GM18951 (cell line): ENCODE data around the gene PPP3CA.

Experiments
- POLR2A ChIP-seq: IDR thresholded peaks from 4 replicates; pipeline ENCODE4 v1.6.1; 2011; ENCODE audit warnings: mild to moderate bottlenecking; ENCODE audit not compliant: insufficient read length, insufficient read depth; ENCODE audit errors: extremely low read depth
- in situ Hi-C: fragments of 300-500 bp; cut with MboI; formaldehyde crosslinking; loops from one replicate; pipeline ENCODE4 v1.12.0; 2022; ENCODE audit warnings: low sequenced_read_pairs, mixed read lengths, inconsistent platforms; ENCODE audit not compliant: unreplicated experiment

The PPP3CA gene

GRCh38 chr4:101346351-101347266, 717 bp downstream of the PPP3CA start:
- TF ChIP-seq POLR2A: no peak
- in situ Hi-C loops: no loop called here

GRCh38 chr4:101345596-101346350, 1.6 kb downstream of the PPP3CA start:
- in situ Hi-C loops: no loop called here

GRCh38 chr4:101345271-101345595, 2.1 kb downstream of the PPP3CA start:
- no peak for TF ChIP-seq POLR2A
- in situ Hi-C loops: no loop called here

More at GRCh38 chr4:101345596-101346350, 1.6 kb downstream of the PPP3CA start:
- TF ChIP-seq POLR2A: no peak

- TF ChIP-seq POLR2A: no peak
- in situ Hi-C loops: no loop called here
Observed at GRCh38 chr4:101339332-101339731, 8.0 kb downstream of the PPP3CA start.

GRCh38 chr4:101337688-101338087, 9.6 kb downstream of the PPP3CA start:
- no peak for TF ChIP-seq POLR2A
- in situ Hi-C loops: no loop called here

GRCh38 chr4:101334963-101335572, 12.3 kb downstream of the PPP3CA start:
- in situ Hi-C loops: no loop called here
- no peak for TF ChIP-seq POLR2A

GRCh38 chr4:101332424-101332823, 14.9 kb downstream of the PPP3CA start:
- no peak for TF ChIP-seq POLR2A
- in situ Hi-C loops: no loop called here

- in situ Hi-C loops: no loop called here
- no peak for TF ChIP-seq POLR2A
Observed at GRCh38 chr4:101331017-101331416, 16.3 kb downstream of the PPP3CA start.

- in situ Hi-C loops: no loop called here
- TF ChIP-seq POLR2A: no peak
Observed at GRCh38 chr4:101329592-101329991, 17.7 kb downstream of the PPP3CA start.

- in situ Hi-C loops: no loop called here
Observed at GRCh38 chr4:101328063-101328602, 19.2 kb downstream of the PPP3CA start.

GRCh38 chr4:101326576-101326975, 20.8 kb downstream of the PPP3CA start:
- no peak for TF ChIP-seq POLR2A
- in situ Hi-C loops: no loop called here

More at GRCh38 chr4:101328063-101328602, 19.2 kb downstream of the PPP3CA start:
- TF ChIP-seq POLR2A: no peak

GRCh38 chr4:101322743-101323142, 24.6 kb downstream of the PPP3CA start:
- in situ Hi-C loops: no loop called here
- TF ChIP-seq POLR2A: no peak

GRCh38 chr4:101321481-101322042, 25.8 kb downstream of the PPP3CA start:
- TF ChIP-seq POLR2A: no peak
- in situ Hi-C loops: no loop called here
